CD4-positive, alpha-beta T cell treated with Interleukin-17A for 4 hours (primary cell): Measurements from ENCODE around the gene EYA2.
"Not testable (repeated sequence)": the region's sequence is repeated elsewhere in the genome, so short reads cannot be mapped to it uniquely, and the experiment has no call there.

ENCODE experiments used
- DNase-seq: peaks from one replicate; pipeline ENCODE4 v3.0.0-alpha.2; 2020; ENCODE audit warnings: mixed read lengths

Gene EYA2

GRCh38 chr20:46897328-46897880 lies 2.8 kb downstream of the EYA2 start:
- no peak for DNase-seq

GRCh38 chr20:46898423-46898822 lies 3.8 kb downstream of the EYA2 start:
- DNase-seq = no peak

DNA sequence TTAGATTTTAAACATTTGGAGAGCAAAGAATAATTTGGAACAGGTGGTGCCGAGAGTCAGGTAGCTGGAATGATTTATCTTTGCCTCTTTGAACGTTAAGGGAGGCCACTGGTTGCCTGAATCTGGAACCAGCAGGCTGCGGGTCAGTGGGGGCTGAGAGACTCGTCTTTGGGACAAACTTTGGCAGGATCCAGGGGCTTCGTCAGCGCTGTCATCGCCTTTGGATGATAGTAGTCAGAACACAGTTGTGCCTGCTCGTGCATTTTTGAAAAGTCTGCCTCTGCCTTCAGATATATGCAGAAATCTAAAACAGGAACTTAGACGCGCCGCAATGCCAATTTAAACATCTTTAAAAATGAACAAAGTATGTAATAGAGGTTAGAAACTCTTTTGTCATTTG lies 5.0 kb downstream of the EYA2 start:
- DNase-seq = no peak

DNA sequence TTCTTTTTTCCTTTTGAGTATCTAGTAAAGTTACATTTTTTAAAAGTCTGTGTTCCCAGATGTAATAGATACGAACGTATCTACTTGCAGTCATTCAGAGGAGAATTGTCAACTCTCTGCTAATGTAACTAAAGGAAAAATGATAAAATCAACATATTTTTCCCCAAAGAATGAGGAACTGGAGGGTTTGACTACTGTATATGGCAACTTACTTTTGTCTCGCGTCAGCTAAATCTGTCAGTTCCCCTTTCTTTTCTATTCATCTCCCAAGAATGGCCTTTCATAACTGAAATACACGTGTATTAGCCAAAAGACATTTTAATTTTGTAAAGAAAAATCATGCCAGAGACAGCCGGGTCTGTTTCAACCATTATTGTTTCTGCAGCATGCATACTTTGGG lies 5.4 kb downstream of the EYA2 start:
- DNase-seq = no peak

DNA sequence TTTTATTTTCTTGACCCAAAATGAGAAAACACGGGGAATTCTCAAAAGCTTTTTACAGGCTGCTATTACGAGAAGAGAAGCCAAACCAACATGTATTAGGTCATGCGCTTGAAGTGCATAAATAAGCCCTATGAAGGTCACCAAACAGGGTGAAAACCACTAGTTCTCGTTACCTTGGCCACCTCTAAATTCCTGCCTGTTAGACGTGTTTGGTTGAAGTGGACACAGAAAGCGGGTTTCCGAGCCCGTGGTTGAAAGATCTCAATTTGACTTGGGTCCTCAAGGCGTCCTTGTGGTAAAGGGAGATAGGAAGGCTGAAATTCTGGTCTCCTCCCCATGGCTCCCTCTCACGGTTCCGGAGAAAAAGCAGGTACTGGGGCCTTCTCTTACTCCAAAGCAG lies 6.2 kb downstream of the EYA2 start:
- DNase-seq = no peak

DNA sequence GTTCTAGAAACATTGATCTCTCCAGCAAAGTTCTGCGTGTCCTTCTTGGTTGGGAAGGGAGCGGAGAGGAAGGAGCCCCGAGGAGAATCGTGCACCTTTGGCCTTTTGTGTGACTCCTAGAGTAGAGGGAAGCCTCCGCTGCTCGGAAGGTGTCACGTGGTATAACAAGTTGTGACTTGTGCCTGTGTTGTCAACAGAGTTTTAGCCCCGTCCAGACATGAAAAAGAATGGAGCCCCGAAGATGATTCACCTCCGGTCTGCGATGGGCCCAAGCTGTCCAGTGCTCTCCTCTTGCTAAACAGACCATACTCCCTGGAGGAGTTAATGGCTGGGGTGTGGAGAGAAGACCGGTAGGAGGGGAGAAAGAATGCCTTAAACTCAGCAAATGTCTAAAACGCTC lies 7.0 kb downstream of the EYA2 start:
- DNase-seq = no peak

- no peak for DNase-seq
Observed at GRCh38 chr20:46903256-46903655, 8.6 kb downstream of the EYA2 start.

DNA sequence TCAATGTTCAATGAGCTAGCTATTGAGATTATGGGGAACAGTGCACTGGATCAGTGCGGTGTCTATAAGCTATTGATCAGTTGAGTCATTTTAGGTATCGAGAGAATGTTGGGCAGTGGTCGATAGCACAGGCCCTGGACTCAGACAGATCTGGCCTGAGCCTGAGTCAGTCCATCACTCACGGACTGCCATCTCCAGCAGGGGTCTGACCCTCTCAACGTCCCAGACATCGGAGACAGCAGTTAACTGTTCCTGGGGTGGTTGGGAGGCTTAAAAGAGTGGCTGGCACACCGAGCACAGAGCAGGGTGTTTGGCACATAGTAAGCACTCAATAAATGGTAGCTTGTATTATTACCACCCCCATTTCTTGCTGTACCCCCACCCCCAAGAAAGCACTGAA lies 9.3 kb downstream of the EYA2 start:
- DNase-seq = no peak

- DNase-seq = no peak
Observed at GRCh38 chr20:46905364-46906125, 10.9 kb downstream of the EYA2 start.

- DNase-seq = no peak
Observed at GRCh38 chr20:46913329-46914044, 18.8 kb downstream of the EYA2 start.

DNA sequence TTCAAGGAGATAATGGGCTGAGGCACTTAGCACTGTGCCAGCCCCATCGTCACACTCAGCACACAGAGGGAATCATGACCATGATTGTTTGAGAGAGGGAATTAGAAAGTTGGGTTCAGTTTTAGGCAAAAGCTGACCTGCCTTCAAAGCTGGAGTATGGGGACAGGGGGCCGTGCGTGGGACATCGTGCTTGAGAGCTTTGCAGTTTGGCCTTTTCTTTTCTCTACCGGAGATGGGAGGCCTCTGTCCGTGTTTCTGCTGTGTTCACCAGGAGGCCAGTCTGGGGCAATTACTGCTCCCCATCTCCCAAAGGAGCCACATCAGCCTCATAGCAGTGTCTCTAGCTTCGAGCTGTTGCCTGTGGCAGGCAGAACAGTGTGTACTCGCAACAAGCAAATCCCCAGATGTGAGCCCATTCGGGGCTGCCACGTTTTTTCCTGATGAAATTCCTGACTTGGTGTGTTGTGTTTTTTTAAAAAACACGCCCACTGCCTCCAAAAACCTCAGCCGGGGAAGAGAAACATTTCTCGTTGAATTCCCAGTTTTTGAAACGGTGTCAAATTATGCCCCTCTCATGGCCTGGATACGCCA lies 20.2 kb downstream of the EYA2 start:
- no peak for DNase-seq

GRCh38 chr20:46915575-46916257 lies 21.1 kb downstream of the EYA2 start:
- no peak for DNase-seq

DNA sequence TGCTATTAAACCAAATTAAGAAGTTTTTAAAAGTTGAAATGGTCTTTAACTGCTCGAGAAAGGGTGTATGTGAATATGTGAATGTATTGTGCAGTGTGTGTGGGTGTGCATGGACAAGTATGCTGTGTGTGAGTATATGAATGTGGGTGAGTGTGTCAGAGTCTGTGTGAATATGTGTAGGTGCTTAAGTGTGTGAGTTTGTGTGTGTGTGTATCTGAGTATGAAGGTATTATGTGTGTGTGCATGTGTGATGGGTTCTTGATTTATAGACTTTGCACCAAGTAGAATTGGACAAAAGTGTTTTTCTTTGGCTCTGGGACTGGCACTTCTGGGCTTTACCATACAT lies 21.6 kb downstream of the EYA2 start:
- no peak for DNase-seq

GRCh38 chr20:46917155-46917554 lies 22.5 kb downstream of the EYA2 start:
- no peak for DNase-seq

- no peak for DNase-seq
Observed at GRCh38 chr20:46920114-46920513, 25.5 kb downstream of the EYA2 start.

DNA sequence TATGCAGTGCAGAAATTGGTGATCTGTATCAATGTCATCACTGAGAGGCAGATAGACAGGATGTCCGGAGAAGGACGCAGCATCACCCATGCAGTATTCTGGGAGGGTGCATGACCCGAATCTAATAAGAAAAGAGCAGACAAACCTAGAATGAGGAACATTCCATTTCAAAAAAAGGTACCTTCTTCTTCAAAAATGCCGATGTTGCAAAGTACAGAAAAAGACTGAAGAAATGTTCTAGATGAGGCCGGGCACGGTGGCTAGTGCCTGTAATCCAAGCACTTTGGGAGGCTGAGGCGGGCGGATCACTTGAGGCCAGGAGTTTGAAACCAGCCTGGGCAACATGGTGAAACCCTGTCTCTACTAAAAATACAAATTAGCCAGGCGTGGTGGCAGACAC lies 28.2 kb downstream of the EYA2 start:
- DNase-seq = not testable (repeated sequence)

DNA sequence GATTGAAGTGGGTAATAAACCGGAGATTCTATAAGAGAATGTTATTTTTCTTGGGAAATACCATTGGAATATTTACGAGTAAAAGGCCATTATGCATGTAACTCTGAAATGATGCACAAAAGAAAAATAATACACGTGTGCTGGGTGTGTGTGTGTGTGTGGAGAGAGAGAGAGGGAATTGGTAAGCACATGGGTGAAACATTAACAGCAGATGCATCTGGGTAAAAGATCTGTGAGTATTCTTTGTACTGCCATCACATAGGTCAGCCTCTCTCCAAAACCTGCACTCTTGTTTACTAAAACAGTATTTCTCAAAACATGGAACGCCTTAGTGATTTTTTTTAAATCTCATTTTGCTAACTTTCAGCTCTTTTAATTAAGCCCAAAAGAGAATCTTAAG lies 28.9 kb downstream of the EYA2 start:
- DNase-seq = no peak

DNA sequence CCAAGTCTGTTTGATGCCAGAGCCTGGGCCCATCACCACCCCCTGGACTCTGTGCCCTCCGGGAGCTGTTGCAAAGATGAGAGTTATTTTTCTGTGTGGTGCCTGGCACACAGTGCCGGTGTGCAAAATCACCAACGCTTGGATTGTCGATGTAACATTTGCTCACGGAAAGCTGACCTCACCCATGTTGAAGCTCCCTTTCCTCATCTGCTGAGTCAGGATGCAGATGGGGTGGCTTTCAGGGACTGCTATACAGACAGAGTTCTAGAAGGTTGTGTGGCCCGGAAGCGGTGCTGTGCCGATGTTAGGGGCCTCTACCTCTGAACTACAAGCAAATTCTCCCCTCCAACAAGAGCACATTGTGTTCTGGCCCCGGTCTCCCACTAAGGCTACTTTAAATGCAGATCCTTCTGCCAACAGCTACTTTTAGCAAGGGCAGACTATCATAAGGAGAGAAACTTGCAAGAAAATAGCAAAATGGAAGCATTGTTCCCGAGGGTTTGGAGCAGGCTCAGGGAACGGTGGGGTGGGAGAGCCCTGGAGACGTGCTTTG lies 34.0 kb downstream of the EYA2 start:
- DNase-seq = no peak

GRCh38 chr20:46929902-46930301 lies 35.3 kb downstream of the EYA2 start:
- DNase-seq = no peak

DNA sequence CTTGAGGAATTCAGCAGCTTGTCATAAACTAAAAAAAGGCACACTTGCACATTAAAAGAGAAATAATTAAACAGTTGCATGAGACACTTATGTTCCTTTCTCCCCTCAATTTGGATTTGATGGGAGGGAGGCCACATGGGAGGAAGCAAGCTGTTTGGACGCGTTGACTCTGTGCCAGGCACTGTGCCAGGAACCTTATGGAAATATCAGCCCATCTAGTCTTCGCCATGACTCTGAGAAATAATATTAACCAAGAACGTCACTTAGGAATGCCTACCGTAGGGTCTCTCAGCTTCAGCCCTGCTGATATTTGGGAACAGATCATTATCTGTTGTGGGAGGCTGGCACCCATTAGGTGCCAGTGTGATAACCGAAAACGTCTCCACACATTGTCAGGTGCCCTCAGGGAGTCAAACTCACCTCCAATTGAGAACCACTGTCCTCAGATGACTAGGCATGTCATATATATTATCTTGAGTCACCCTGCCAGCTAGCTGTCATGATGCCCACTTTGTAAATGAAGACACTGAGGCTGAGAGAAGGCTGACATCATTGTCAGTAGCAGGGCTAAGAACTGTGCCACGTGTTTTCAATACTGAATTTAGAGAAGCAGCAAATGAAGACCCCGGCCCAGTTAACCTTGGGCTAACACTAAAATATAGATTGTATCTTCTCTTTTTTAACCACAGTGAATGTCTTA lies 36.1 kb downstream of the EYA2 start:
- DNase-seq = no peak

GRCh38 chr20:46931699-46932098 lies 37.1 kb downstream of the EYA2 start:
- no peak for DNase-seq

GRCh38 chr20:46932439-46932838 lies 37.8 kb downstream of the EYA2 start:
- DNase-seq = not testable (repeated sequence)
